HepG2 (cell line): ENCODE measurements around the gene SELENOM. TPM values are rescaled to one million over a fixed set of nuclear protein-coding genes. Genes with fewer than 3 reads are reported as not detected.

ENCODE experiments used
- ATAC-seq: fragments of 200-7000 bp; cut with Tn5 transposase; 3 replicates; pipeline ENCODE4 v1.9.1; 2020; ENCODE audit warnings: mild to moderate bottlenecking, moderate library complexity
- BruUV-seq: library from RNA; stranded (reverse); fragments of 400-500 nt; replicated peaks from 2 replicates; lab custom pipeline; 2021; lab: Mats Ljungman, UMichigan
- CTCF ChIA-PET: fragments of 300-600 bp; formaldehyde crosslinking; extraction: SDS; loops from one replicate; lab custom pipeline; 2021; ENCODE audit warnings: low total read pairs, inconsistent platforms, low intra/inter-chr PET ratio; lab: Yijun Ruan, JAX
- POLR2A ChIA-PET: fragments of 350-600 bp; sonication (Branson Sonifier 250); formaldehyde crosslinking; loops from one replicate; lab custom pipeline; 2020; ENCODE audit warnings: antibody characterized with exemption, inconsistent platforms; lab: Yijun Ruan, JAX
- DNase-seq: peaks from one replicate; pipeline ENCODE4 v3.0.0-alpha.2; 2015; ENCODE audit warnings: low spot score
- FAIRE-seq: peaks from 3 replicates; lab custom pipeline; 2011; peaks lifted over from hg19 to GRCh38; lab: Jason Lieb, UNC
- H2AFZ ChIP-seq: one replicate; pipeline ENCODE4 v1.6.1; 2011; ENCODE audit warnings: low read length, inconsistent platforms
- H3K27ac ChIP-seq: fragments of 300-600 bp; 3 replicates; pipeline ENCODE4 v1.8.0; 2011; ENCODE audit warnings: mixed run types, mild to moderate bottlenecking, mixed read lengths, low read length, inconsistent platforms; ENCODE audit not compliant: insufficient read depth; ENCODE audit errors: extremely low read length
- H3K27me3 ChIP-seq, 2 experiments: fragments of 200-600 bp in 1 of 2; 2 replicates in 1 of 2; 3 replicates in 1 of 2; pipeline versions ENCODE4 v1.6.0 to v1.8.0; 2011; ENCODE audit warnings: low read length in 2 of 2, mild to moderate bottlenecking in 2 of 2, moderate library complexity in 2 of 2, inconsistent platforms in 1 of 2; ENCODE audit not compliant: insufficient read depth in 2 of 2, control insufficient read depth in 1 of 2
- H3K36me3 ChIP-seq, 2 experiments: fragments of 200-600 bp in 1 of 2; replicated peaks in 1 of 2; 2 replicates in 1 of 2; 3 replicates in 1 of 2; pipeline versions ENCODE4 v1.5.1 to v1.8.0; 2011; ENCODE audit warnings: low read length in 2 of 2, inconsistent platforms in 1 of 2; ENCODE audit not compliant: insufficient read depth in 2 of 2, control insufficient read depth in 1 of 2
- H3K4me1 ChIP-seq: 2 replicates; pipeline ENCODE4 v1.5.1; 2012; ENCODE audit warnings: low read length, inconsistent platforms; ENCODE audit not compliant: insufficient read depth
- H3K4me2 ChIP-seq: 2 replicates; pipeline ENCODE4 v1.6.0; 2011; ENCODE audit warnings: low read depth, low read length, inconsistent platforms
- H3K4me3 ChIP-seq, 3 experiments: fragments of 200-600 bp in 1 of 3; sonication (generic), shearing (Covaris generic) in 1 of 3; replicated peaks in 1 of 3; 2 replicates each; pipeline ENCODE4 v1.5.1; 2011 to 2016; ENCODE audit warnings: low read length in 3 of 3, inconsistent platforms in 2 of 3, low read depth in 2 of 3, mild to moderate bottlenecking in 2 of 3, control low read depth in 1 of 3, mixed read lengths in 1 of 3; ENCODE audit not compliant: insufficient read depth in 1 of 3
- H3K79me2 ChIP-seq: one replicate; pipeline ENCODE4 v1.6.1; 2011; ENCODE audit warnings: low read length, inconsistent platforms; ENCODE audit not compliant: insufficient read depth
- H3K9ac ChIP-seq: 2 replicates; pipeline ENCODE4 v1.6.0; 2011; ENCODE audit warnings: mild to moderate bottlenecking, low read depth, low read length, inconsistent platforms; ENCODE audit not compliant: insufficient read depth
- H3K9me3 ChIP-seq: 2 replicates; pipeline ENCODE4 v1.5.1; 2012; ENCODE audit warnings: mild to moderate bottlenecking, low read length
- H4K20me1 ChIP-seq: 2 replicates; pipeline ENCODE4 v1.6.0; 2011; ENCODE audit warnings: inconsistent platforms, mild to moderate bottlenecking, low read length, moderate library complexity; ENCODE audit not compliant: insufficient read depth
- ASH2L ChIP-seq: fragments of 300-600, 200-600 bp; sonication (generic); IDR thresholded peaks from 2 replicates; pipeline ENCODE4 v1.7.0; 2017; ENCODE audit warnings: low read depth, mild to moderate bottlenecking, moderate library complexity, mixed read lengths, low read length; ENCODE audit not compliant: insufficient read length
- BRCA1 ChIP-seq: sonication (generic); formaldehyde crosslinking; IDR thresholded peaks from 2 replicates; pipeline ENCODE4 v1.4.0; 2020; ENCODE audit warnings: missing genetic modification reagents
- MLLT10 ChIP-seq: sonication (generic); formaldehyde crosslinking; IDR thresholded peaks from 2 replicates; pipeline ENCODE4 v1.4.0; 2020; ENCODE audit warnings: missing genetic modification reagents
- NONO ChIP-seq, 2 experiments: fragments of 450-650 bp in 1 of 2; sonication (generic) in 1 of 2; formaldehyde crosslinking in 1 of 2; IDR thresholded peaks in 1 of 2; conservative IDR thresholded peaks in 1 of 2; 2 replicates each; pipeline versions ENCODE4 v1.6.1 to v1.8.0; 2017 to 2022; ENCODE audit warnings: mild to moderate bottlenecking in 1 of 2, missing genetic modification reagents in 1 of 2, moderate library complexity in 1 of 2
- PCBP1 ChIP-seq: fragments of 200-400 bp; formaldehyde crosslinking; IDR thresholded peaks from 2 replicates; pipeline ENCODE4 v1.6.1; 2017; ENCODE audit warnings: mild to moderate bottlenecking, low read depth, low read length, borderline replicate concordance
- SP5 ChIP-seq: IDR thresholded peaks from 2 replicates; pipeline ENCODE4 v1.6.1; 2016; ENCODE audit warnings: low read depth, borderline replicate concordance
- YY1 ChIP-seq: IDR thresholded peaks from 2 replicates; pipeline ENCODE4 v1.6.1; 2011; ENCODE audit warnings: low read length, low read depth, moderate library complexity, mild to moderate bottlenecking; ENCODE audit not compliant: insufficient read depth, insufficient replicate concordance
- ZBTB21 ChIP-seq: sonication (generic); formaldehyde crosslinking; IDR thresholded peaks from 2 replicates; pipeline ENCODE4 v1.4.0; 2020; ENCODE audit warnings: missing genetic modification reagents
- ZNF253 ChIP-seq: sonication (generic); formaldehyde crosslinking; IDR thresholded peaks from 2 replicates; pipeline ENCODE4 v1.8.0; 2022; ENCODE audit warnings: mild to moderate bottlenecking, missing genetic modification reagents, borderline replicate concordance
- ZNF282 ChIP-seq: fragments of 450-650 bp; IDR thresholded peaks from 2 replicates; pipeline ENCODE4 v1.6.1; 2018; ENCODE audit not compliant: partially characterized antibody
- ZNF331 ChIP-seq: sonication (generic); formaldehyde crosslinking; IDR thresholded peaks from 2 replicates; pipeline ENCODE4 v1.4.0; 2020; ENCODE audit warnings: missing genetic modification reagents
- ZNF503 ChIP-seq: sonication (generic); formaldehyde crosslinking; IDR thresholded peaks from 2 replicates; pipeline ENCODE4 v1.4.0; 2020; ENCODE audit warnings: missing genetic modification reagents
- ZNF704 ChIP-seq: sonication (generic); formaldehyde crosslinking; IDR thresholded peaks from 2 replicates; pipeline ENCODE4 v1.8.1; 2023; ENCODE audit warnings: mild to moderate bottlenecking, inconsistent platforms, moderate library complexity, missing genetic modification reagents, borderline replicate concordance
- ZNF75D ChIP-seq: sonication (generic); formaldehyde crosslinking; IDR thresholded peaks from 2 replicates; pipeline ENCODE4 v1.8.1; 2023; ENCODE audit warnings: missing genetic modification reagents, mild to moderate bottlenecking, borderline replicate concordance
- ZSCAN22 ChIP-seq: sonication (generic); formaldehyde crosslinking; IDR thresholded peaks from 2 replicates; pipeline ENCODE4 v1.4.0; 2020; ENCODE audit warnings: mild to moderate bottlenecking, missing genetic modification reagents
- WGBS: methylation state at CpG from one replicate; pipeline ENCODE4 v1.1.6; 2017; ENCODE audit warnings: low lambda C conversion rate; 5-methylcytosine and 5-hydroxymethylcytosine counted together
- in situ Hi-C: cut with HindIII; loops from 2 replicates; pipeline ENCODE4 v1.10.0; 2017; ENCODE audit warnings: low pct_unique_long_range_greater_than_20kb; ENCODE audit not compliant: extremely low pct_ligation_motif_present
- intact Hi-C: fragments of 100-400 bp; cut with micrococcal nuclease; formaldehyde crosslinking; loops from one replicate; pipeline ENCODE4 v1.10.0; 2022; ENCODE audit not compliant: unreplicated experiment
- polyA plus RNA-seq, 8 experiments: library from polyadenylated mRNA; depleted of rRNA in 3 of 8; stranded (reverse) in 7 of 8; unstranded in 1 of 8; fragments of >200 nt; fragmentation: Illumina TruSeq in 4 of 8; extraction: Trizol in 4 of 8; gene quantifications; 2 replicates each; pipeline versions ENCODE4 v1.2.1 to v1.2.3, GENCODE V29; 2011 to 2016; ENCODE audit warnings: low read depth in 4 of 8, missing spikeins in 1 of 8, mixed read lengths in 1 of 8; ENCODE audit not compliant: insufficient read depth in 1 of 8
- total RNA-seq, 5 experiments: library from RNA; depleted of rRNA; stranded (reverse); fragments of >200 nt; fragmentation: Illumina TruSeq; extraction: Trizol; gene quantifications; 2 replicates each; pipeline ENCODE4 v1.2.3, GENCODE V29; 2016; ENCODE audit warnings: low read depth in 1 of 5
- TF ChIP-seq, protein P1 (sequence below): IDR thresholded peaks from 2 replicates; pipeline ENCODE4 v1.6.1; 2016; ENCODE audit warnings: missing biosample characterization, missing genetic modification reagents, low read depth
- TF ChIP-seq, protein P2 (sequence below): sonication (generic); formaldehyde crosslinking; IDR thresholded peaks from 2 replicates; pipeline ENCODE4 v1.8.0; 2022; ENCODE audit warnings: low read depth, missing genetic modification reagents

Gene SELENOM
- total and polyA plus RNA-seq, 2 of the 13 experiments (the other 11 are each of a cell fraction or from before 2014, with no cell fraction given): 4.1 to 4.3 TPM

GRCh38 chr22:31090217-31091085 is 16.9 kb downstream of the SELENOM start:
- Histone ChIP-seq H3K4me2 (no peak overlapping the region), H3K9ac (no peak overlapping the region), H3K79me2 (no peaks in the 10 kb centered on the region), H3K9me3 (no peaks in the 10 kb centered on the region), H3K4me3 (no peak overlapping the region), H3K36me3 (peaks cover 42 to 54% of the 10 kb centered on the region in 2 experiments), H3K27me3 (no peaks in the 10 kb centered on the region), H2AFZ (no peak overlapping the region), H4K20me1 (no peaks in the 10 kb centered on the region), H3K4me1 (no peaks in the 10 kb centered on the region), H3K27ac (no peak overlapping the region)
- ATAC-seq: no peak
- ChIA-PET POLR2A (no interaction called here), CTCF (interaction anchor here (3.5 kb wide), 1 partner anchor 58 kb away, joined by 32 read pairs; no protein-coding TSS in a partner anchor)
- BruUV-seq: no TSS peak
- in situ Hi-C loops: no loop called here
- intact Hi-C loops: no loop called here
- WGBS: over 99% methylated on average over 11 of the region's 15 CpGs
- TF ChIP-seq PCBP1 (no peak), ZNF282 (no peak), NONO (IDR thresholded peaks at IDR 0.05) (no peak), NONO (CRISPR knock-in tag; conservative IDR thresholded peaks at IDR 0.05) (no peak), SP5 (no peak), ZNF331 (CRISPR knock-in tag) (no peak), ZBTB21 (CRISPR knock-in tag) (no peak), ZNF704 (CRISPR knock-in tag) (no peak), ZSCAN22 (CRISPR knock-in tag) (no peak), ASH2L (no peak), ZNF503 (no peak), BRCA1 (CRISPR knock-in tag) (no peak), MLLT10 (no peak), ZNF253 (no peak), ZNF75D (CRISPR knock-in tag) (no peak), YY1 (no peak)
- TF ChIP-seq, protein P1, sequence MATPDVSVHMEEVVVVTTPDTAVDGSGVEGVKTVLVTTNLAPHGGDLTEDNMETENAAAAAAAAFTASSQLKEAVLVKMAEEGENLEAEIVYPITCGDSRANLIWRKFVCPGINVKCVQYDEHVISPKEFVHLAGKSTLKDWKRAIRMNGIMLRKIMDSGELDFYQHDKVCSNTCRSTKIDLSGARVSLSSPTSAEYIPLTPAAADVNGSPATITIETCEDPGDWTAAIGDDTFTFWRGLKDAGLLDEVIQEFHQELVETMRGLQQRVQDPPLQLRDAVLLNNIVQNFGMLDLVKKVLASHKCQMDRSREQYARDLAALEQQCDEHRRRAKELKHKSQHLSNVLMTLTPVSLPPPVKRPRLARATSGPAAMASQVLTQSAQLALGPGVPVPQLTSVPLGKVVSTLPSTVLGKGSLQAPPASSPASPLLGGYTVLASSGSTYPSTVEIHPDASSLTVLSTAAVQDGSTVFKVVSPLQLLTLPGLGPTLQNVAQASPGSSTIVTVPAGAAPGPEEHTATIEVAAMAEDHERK: no peak
- TF ChIP-seq, protein P2, sequence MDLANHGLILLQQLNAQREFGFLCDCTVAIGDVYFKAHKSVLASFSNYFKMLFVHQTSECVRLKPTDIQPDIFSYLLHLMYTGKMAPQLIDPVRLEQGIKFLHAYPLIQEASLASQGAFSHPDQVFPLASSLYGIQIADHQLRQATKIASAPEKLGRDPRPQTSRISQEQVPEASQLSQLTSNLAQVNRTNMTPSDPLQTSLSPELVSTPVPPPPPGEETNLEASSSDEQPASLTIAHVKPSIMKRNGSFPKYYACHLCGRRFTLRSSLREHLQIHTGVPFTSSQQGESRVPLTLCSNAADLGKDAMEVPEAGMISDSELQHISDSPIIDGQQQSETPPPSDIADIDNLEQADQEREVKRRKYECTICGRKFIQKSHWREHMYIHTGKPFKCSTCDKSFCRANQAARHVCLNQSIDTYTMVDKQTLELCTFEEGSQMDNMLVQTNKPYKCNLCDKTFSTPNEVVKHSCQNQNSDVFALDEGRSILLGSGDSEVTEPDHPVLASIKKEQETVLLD: no peak
- DNase-seq: no peak
- FAIRE-seq: no peak
